H9 (cell line): ENCODE data around the gene MON1A. TPM values are rescaled to one million over a fixed set of nuclear protein-coding genes. Genes with fewer than 3 reads are reported as not detected.

ENCODE experiments used
- DNase-seq: peaks from one replicate; pipeline ENCODE4 v3.0.0-alpha.2; 2017
- H2AFZ ChIP-seq: one replicate; pipeline ENCODE4 v1.6.1; 2013; ENCODE audit warnings: mild to moderate bottlenecking, low read length, control low read depth, moderate library complexity
- H2AK5ac ChIP-seq: 2 replicates; pipeline ENCODE4 v1.6.1; 2013; ENCODE audit warnings: low read length, control low read depth, mixed read lengths; ENCODE audit not compliant: insufficient read length
- H2BK120ac ChIP-seq: one replicate; pipeline ENCODE4 v1.6.1; 2013; ENCODE audit warnings: low read depth, mild to moderate bottlenecking, low read length, control low read depth, inconsistent platforms; ENCODE audit not compliant: poor library complexity, severe bottlenecking
- H2BK12ac ChIP-seq: 2 replicates; pipeline ENCODE4 v1.6.1; 2013; ENCODE audit warnings: low read length, control low read depth, mixed read lengths, low read depth; ENCODE audit not compliant: insufficient read length
- H2BK15ac ChIP-seq: 2 replicates; pipeline ENCODE4 v1.6.1; 2013; ENCODE audit warnings: low read depth, low read length, control low read depth
- H2BK20ac ChIP-seq: one replicate; pipeline ENCODE4 v1.6.1; 2013; ENCODE audit warnings: low read depth, mild to moderate bottlenecking, low read length, control low read depth, inconsistent platforms; ENCODE audit not compliant: poor library complexity, severe bottlenecking
- H2BK5ac ChIP-seq: 2 replicates; pipeline ENCODE4 v1.6.1; 2013; ENCODE audit warnings: low read length, control low read depth, mixed read lengths; ENCODE audit not compliant: insufficient read length
- H3K14ac ChIP-seq: 2 replicates; pipeline ENCODE4 v1.6.1; 2013; ENCODE audit warnings: low read length, control low read depth; ENCODE audit not compliant: insufficient read depth
- H3K18ac ChIP-seq: 2 replicates; pipeline ENCODE4 v1.6.1; 2013; ENCODE audit warnings: low read depth, mild to moderate bottlenecking, mixed read lengths, low read length, control low read depth; ENCODE audit not compliant: insufficient read length
- H3K23ac ChIP-seq: 2 replicates; pipeline ENCODE4 v1.6.1; 2013; ENCODE audit warnings: low read length, control low read depth, mixed read lengths, low read depth; ENCODE audit not compliant: insufficient read length
- H3K23me2 ChIP-seq: 2 replicates; pipeline ENCODE4 v1.6.1; 2013; ENCODE audit warnings: low read depth, mild to moderate bottlenecking, mixed read lengths, low read length, control low read depth; ENCODE audit not compliant: insufficient read length, poor library complexity, severe bottlenecking
- H3K27ac ChIP-seq: 2 replicates; pipeline ENCODE4 v1.5.1; 2013; ENCODE audit warnings: low read length, control low read depth, mixed read lengths, low read depth; ENCODE audit not compliant: insufficient read length
- H3K27me3 ChIP-seq: 2 replicates; pipeline ENCODE4 v1.6.1; 2013; ENCODE audit warnings: low read length, control low read depth, inconsistent platforms; ENCODE audit not compliant: insufficient read depth
- H3K4ac ChIP-seq: 2 replicates; pipeline ENCODE4 v1.6.1; 2013; ENCODE audit warnings: low read depth, mild to moderate bottlenecking, control low read depth, inconsistent platforms, low read length, moderate library complexity
- H3K4me1 ChIP-seq: 2 replicates; pipeline ENCODE4 v1.6.1; 2013; ENCODE audit warnings: low read length, control low read depth, inconsistent platforms; ENCODE audit not compliant: insufficient read depth
- H3K4me2 ChIP-seq: 2 replicates; pipeline ENCODE4 v1.6.1; 2013; ENCODE audit warnings: low read length, control low read depth, mixed read lengths; ENCODE audit not compliant: insufficient read length, insufficient read depth
- H3K56ac ChIP-seq: 2 replicates; pipeline ENCODE4 v1.6.1; 2013; ENCODE audit warnings: low read depth, mild to moderate bottlenecking, mixed read lengths, low read length, control low read depth; ENCODE audit not compliant: insufficient read length
- H3K79me1 ChIP-seq: 2 replicates; pipeline ENCODE4 v1.6.1; 2013; ENCODE audit warnings: low read depth, mild to moderate bottlenecking, moderate library complexity, low read length, control low read depth, inconsistent platforms; ENCODE audit not compliant: insufficient read depth, poor library complexity, severe bottlenecking
- H3K79me2 ChIP-seq: 2 replicates; pipeline ENCODE4 v1.6.1; 2013; ENCODE audit warnings: low read length, control low read depth, inconsistent platforms; ENCODE audit not compliant: insufficient read depth
- H3K9ac ChIP-seq: 2 replicates; pipeline ENCODE4 v1.6.1; 2013; ENCODE audit warnings: low read length, control low read depth, mixed read lengths; ENCODE audit not compliant: insufficient read length; ENCODE audit errors: extremely low read depth
- H3K9me3 ChIP-seq: one replicate; pipeline ENCODE4 v1.6.1; 2013; ENCODE audit warnings: low read depth, low read length, inconsistent platforms; ENCODE audit not compliant: control insufficient read depth
- H3T11ph ChIP-seq: one replicate; pipeline ENCODE4 v1.6.1; 2013; ENCODE audit warnings: mild to moderate bottlenecking, low read length, control low read depth, inconsistent platforms
- H4K20me1 ChIP-seq: one replicate; pipeline ENCODE4 v1.6.1; 2013; ENCODE audit not compliant: control insufficient read depth, insufficient read length, insufficient read depth
- H4K5ac ChIP-seq: 2 replicates; pipeline ENCODE4 v1.6.1; 2013; ENCODE audit warnings: low read depth, mild to moderate bottlenecking, mixed read lengths, low read length, control low read depth; ENCODE audit not compliant: insufficient read length
- H4K8ac ChIP-seq: replicated peaks from 2 replicates; pipeline ENCODE4 v1.6.1; 2013; ENCODE audit warnings: low read length, control low read depth, mixed read lengths, low read depth; ENCODE audit not compliant: insufficient read length
- H4K91ac ChIP-seq: 2 replicates; pipeline ENCODE4 v1.6.1; 2013; ENCODE audit warnings: low read depth, mild to moderate bottlenecking, moderate library complexity, mixed read lengths, low read length, control low read depth; ENCODE audit not compliant: insufficient read length
- H3K27ac Mint-ChIP-seq, 3 experiments: 2 replicates in 2 of 3; 3 replicates in 1 of 3; pipeline ENCODE4 v1.8.0; 2020 to 2021; ENCODE audit warnings: mixed read lengths in 3 of 3, mild to moderate bottlenecking in 1 of 3, moderate library complexity in 1 of 3
- H3K27me3 Mint-ChIP-seq: 2 replicates; pipeline ENCODE4 v1.8.0; 2021; ENCODE audit warnings: low read depth, mild to moderate bottlenecking, moderate library complexity, mixed read lengths
- H3K36me3 Mint-ChIP-seq, 3 experiments: 2 replicates in 2 of 3; 3 replicates in 1 of 3; pipeline ENCODE4 v1.8.0; 2020 to 2021; ENCODE audit warnings: low read depth in 3 of 3, mixed read lengths in 3 of 3; ENCODE audit not compliant: insufficient read depth in 1 of 3
- H3K4me1 Mint-ChIP-seq, 2 experiments: 2 replicates each; pipeline ENCODE4 v1.8.0; 2020; ENCODE audit warnings: mixed read lengths in 2 of 2
- H3K4me3 Mint-ChIP-seq, 2 experiments: 2 replicates in 1 of 2; 3 replicates in 1 of 2; pipeline ENCODE4 v1.8.0; 2020 to 2021; ENCODE audit warnings: mild to moderate bottlenecking in 2 of 2, mixed read lengths in 2 of 2, moderate library complexity in 1 of 2
- H3K9me3 Mint-ChIP-seq, 2 experiments: 2 replicates in 1 of 2; 3 replicates in 1 of 2; pipeline ENCODE4 v1.8.0; 2020; ENCODE audit warnings: mild to moderate bottlenecking in 2 of 2, mixed read lengths in 2 of 2, moderate library complexity in 1 of 2
- WGBS: extraction: QIAGEN DNeasy Blood & Tissue Kit; methylation state at CpG from one replicate; pipeline ENCODE4 v1.1.7; 2013; ENCODE audit warnings: missing lambda C conversion rate, low lambda C conversion rate, mixed read lengths; ENCODE audit not compliant: insufficient read length; ENCODE audit errors: extremely low coverage; 5-methylcytosine and 5-hydroxymethylcytosine counted together
- total RNA-seq: library from RNA; stranded (reverse); gene quantifications from 2 replicates; pipeline ENCODE4 v1.2.1, GENCODE V29; 2021
- TF ChIP-seq, protein P1 (sequence below): fragments of 200-600 bp; sonication (generic); conservative IDR thresholded peaks from 3 replicates; pipeline ENCODE4 v1.8.0; 2021; ENCODE audit warnings: antibody characterized with exemption, mild to moderate bottlenecking

MON1A gene
- total RNA-seq, 1 experiment from 2014 or later = 10.0 TPM

DNA sequence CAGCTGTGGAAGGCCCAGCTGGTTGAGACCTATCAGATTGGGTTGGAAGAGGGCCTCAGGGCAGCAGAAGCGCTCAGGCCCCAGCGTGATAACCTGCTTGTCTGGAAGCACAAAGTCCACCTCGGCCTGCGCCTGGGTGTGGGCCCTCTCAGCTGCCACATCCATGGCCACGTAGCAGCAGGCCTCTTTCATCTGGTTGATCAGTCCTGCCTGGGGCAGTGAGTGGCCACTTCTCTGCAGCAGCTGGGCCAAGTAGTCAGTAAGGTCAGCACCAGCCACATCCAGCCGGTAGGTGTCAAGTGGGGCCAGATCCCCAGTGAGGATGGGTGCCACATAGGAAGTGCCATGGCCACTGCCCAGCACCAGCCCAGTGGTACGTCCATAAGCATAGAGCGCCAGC is 56.0 kb downstream of the MON1A start:
- no peak overlapping the region for H3K9ac ChIP-seq
- no peak overlapping the region for H3K27ac ChIP-seq
- no peaks in the 10 kb centered on the region for H3K79me1 ChIP-seq
- peaks cover 6% of the 10 kb centered on the region for H3K23me2 ChIP-seq
- no peak overlapping the region for H3K14ac ChIP-seq
- H3K27ac Mint-ChIP-seq = no peak overlapping the region
- H4K20me1 ChIP-seq = no peaks in the 10 kb centered on the region
- H3K36me3 Mint-ChIP-seq = no peaks in the 10 kb centered on the region
- no peak overlapping the region for H3T11ph ChIP-seq
- no peak overlapping the region for H2BK20ac ChIP-seq
- H3K4me1 Mint-ChIP-seq = peaks cover 7 to 13% of the 10 kb centered on the region in 2 experiments
- no peak overlapping the region for H2BK5ac ChIP-seq
- no peaks in the 10 kb centered on the region for H3K27me3 ChIP-seq
- no peak overlapping the region for H4K91ac ChIP-seq
- H3K23ac ChIP-seq = no peak overlapping the region
- no peaks in the 10 kb centered on the region for H3K9me3 ChIP-seq
- H3K9me3 Mint-ChIP-seq = no peaks in the 10 kb centered on the region
- no peak for DNase-seq
- H3K4me2 ChIP-seq = no peak overlapping the region
- H2BK15ac ChIP-seq = no peak overlapping the region
- H2BK12ac ChIP-seq = no peak overlapping the region
- no peak overlapping the region for H4K5ac ChIP-seq
- H2AK5ac ChIP-seq = no peak overlapping the region
- no peak overlapping the region for H3K56ac ChIP-seq
- H3K4me1 ChIP-seq = no peaks in the 10 kb centered on the region
- no peak overlapping the region for H3K4ac ChIP-seq
- H3K79me2 ChIP-seq = no peaks in the 10 kb centered on the region
- H2BK120ac ChIP-seq = no peak overlapping the region
- TF ChIP-seq, protein P1, sequence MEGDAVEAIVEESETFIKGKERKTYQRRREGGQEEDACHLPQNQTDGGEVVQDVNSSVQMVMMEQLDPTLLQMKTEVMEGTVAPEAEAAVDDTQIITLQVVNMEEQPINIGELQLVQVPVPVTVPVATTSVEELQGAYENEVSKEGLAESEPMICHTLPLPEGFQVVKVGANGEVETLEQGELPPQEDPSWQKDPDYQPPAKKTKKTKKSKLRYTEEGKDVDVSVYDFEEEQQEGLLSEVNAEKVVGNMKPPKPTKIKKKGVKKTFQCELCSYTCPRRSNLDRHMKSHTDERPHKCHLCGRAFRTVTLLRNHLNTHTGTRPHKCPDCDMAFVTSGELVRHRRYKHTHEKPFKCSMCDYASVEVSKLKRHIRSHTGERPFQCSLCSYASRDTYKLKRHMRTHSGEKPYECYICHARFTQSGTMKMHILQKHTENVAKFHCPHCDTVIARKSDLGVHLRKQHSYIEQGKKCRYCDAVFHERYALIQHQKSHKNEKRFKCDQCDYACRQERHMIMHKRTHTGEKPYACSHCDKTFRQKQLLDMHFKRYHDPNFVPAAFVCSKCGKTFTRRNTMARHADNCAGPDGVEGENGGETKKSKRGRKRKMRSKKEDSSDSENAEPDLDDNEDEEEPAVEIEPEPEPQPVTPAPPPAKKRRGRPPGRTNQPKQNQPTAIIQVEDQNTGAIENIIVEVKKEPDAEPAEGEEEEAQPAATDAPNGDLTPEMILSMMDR = no peak
- WGBS = no CpG with 5 or more reads among the region's 8 CpGs
- H3K18ac ChIP-seq = no peak overlapping the region
- peaks cover 31% of the 10 kb centered on the region for H3K27me3 Mint-ChIP-seq
- H3K4me3 Mint-ChIP-seq = no peak overlapping the region
- no peak overlapping the region for H2AFZ ChIP-seq
- H4K8ac ChIP-seq = no peak overlapping the region
